GM18520 (cell line): ENCODE data around the gene CDR2.
"Not testable (repeated sequence)": the region's sequence is repeated elsewhere in the genome, so short reads cannot be mapped to it uniquely, and the experiment has no call there.

ENCODE experiments used
- ATAC-seq: cut with Tn5 transposase; IDR thresholded peaks from one replicate; pipeline ENCODE4 v1.9.1; 2021; ENCODE audit not compliant: unreplicated experiment

The CDR2 gene

DNA sequence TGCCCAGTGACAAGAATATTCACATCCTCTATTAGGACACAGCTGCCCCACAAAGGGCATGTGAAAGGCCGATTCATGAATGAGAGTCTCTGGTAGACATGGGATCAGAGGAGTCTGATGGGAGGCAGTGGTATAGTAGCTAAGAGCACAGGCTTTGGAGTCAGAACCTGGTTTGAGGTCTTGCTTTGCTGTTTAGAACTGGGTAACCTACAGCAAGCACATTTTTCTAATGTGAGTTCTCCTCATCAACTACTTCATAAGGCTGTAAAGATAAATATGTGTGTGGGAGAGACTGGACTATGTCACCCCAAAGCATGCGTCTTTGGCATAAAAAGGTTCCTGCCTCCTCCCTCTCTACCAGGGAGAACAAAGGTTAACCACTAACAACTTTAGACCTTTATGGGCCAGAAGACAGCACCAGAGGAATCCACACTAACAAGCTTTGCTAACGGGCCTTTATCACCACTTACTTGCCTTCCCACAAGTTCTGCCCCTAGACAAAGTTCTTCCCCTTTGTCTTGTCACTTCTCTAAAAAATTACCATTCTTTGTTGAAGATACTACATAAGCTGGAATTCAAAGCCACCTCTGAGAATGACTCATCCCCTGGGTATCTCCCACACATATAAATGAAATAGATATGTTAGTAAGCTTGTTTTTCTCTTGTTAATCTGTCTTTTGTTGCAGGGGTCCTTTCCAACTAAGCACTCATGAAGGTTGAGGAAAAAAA is 21.1 kb downstream of the CDR2 start:
- no peak for ATAC-seq

DNA sequence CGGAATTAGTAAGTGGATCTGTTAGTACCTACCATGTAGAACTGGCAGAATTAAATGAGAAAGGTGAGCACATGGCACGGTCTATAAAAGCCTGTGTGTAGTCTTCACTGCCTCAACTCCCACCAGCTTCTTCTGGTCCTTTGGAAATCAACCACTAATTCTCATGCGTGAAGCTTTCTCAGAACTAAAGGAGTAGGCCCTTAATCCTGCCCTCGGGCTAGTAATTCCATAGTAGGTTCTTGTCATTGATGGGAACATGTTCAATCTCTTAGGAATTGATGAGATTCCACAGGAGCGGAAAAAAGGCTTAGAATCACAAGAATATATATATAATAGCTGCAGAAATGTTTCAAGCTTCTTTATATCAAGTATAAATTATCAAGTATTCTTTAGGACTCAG is 21.7 kb downstream of the CDR2 start:
- ATAC-seq = no peak

DNA sequence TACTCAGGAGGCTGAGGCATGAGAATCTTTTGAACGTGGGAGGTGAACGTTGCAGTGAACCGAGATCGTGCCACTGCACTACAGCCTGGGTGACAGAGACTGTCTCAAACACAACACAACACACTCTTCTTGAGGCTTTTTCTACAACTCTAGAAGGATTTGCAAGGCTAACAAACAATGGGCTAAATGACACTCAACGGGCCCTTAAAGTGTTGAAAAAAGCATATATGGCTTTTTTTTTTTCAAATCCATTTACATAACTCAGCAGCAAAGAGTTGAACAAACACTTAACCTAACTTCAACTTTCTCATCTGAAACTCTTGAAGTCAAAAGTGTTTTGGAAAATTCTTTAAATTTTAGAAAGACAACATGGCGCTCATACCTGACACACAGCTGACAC is 22.3 kb downstream of the CDR2 start:
- ATAC-seq = no peak

DNA sequence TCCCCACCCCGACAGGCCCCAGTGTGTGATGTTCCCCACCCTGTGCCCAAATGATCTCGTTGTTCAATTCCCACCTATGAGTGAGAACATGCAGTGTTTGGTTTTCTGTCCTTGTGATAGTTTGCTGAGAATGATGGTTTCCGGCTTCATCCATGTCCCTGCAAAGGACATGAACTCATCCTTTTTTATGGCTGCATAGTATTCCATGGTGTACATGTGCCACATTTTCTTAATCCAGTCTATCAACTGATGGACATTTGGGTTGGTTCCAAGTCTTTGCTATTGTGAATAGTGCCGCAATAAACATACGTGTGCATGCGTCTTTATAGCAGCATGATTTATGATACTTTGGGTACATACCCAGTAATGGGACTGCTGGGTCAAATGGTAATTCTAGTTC is 23.4 kb downstream of the CDR2 start:
- ATAC-seq = not testable (repeated sequence)

DNA sequence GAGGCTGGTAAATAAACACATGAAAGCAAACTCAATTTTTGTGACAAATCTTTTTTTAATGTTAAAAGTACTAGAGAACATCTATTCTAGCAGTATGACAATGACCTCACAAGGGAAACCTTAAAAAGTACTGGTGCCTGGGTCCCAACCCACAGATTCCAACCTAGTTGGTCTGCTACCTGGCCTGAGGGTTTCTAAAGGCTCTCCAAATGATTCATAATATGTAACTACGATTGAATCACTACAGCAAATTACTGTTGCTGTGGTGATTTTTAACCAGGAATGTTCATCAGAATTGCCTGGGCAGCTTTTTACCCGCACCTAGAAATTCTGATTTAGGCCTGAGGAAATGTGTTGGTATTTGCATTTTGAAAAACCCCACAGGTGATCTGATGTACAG is 26.1 kb downstream of the CDR2 start:
- no peak for ATAC-seq

DNA sequence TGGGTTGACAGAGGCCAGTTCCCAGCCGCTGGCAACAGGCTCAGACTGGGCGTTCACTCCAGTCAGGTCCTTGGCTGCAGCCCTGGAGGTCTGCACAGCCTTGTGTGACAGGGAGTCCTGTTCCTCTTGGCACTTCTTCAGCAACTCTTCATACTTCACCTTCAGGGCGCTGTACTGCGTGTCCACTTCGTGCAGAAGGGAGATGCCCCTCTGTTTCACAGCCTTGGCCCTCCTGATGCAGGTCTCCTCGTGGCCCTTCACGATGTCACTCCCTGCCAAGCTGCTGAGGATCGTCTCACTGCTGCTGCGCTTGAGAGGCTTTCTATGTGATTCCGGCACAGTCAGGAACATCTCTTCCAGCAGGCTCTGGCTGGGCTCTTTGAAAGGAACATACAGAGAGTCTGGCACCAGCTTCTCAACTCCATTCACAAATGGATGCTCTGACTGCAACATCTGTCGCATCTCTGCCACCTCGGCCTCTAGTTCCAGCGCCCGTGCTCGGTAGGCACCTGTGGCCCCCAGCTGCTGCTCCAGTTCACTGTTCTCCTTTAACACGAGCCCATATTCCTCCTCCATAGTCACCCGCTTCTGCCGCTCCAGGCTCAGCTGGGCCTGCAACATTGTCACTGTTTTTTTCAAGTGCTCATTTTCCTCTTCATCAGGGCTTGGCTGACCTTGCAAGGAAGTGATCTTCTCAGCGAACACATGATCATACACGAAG is 27.2 kb downstream of the CDR2 start:
- ATAC-seq = no peak

DNA sequence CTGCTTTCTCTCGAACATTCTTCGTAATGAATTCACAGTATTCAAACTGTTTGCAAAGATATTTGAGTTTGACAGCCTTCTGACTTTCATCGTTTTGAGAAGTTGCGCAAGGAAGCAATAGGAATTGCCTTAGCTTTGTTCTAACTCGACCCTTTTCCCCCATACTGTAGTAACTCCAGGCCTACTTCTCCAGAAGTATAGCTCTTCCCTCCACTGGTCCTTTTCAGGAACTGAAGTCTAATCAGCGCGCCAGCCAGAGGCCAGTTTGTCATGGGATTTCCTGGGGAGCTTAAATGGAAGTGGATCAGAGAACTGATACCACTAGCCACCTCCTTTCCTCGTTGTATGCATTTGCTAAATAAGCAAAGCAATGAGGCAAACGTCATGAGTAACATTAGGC is 27.9 kb downstream of the CDR2 start:
- ATAC-seq = no peak

DNA sequence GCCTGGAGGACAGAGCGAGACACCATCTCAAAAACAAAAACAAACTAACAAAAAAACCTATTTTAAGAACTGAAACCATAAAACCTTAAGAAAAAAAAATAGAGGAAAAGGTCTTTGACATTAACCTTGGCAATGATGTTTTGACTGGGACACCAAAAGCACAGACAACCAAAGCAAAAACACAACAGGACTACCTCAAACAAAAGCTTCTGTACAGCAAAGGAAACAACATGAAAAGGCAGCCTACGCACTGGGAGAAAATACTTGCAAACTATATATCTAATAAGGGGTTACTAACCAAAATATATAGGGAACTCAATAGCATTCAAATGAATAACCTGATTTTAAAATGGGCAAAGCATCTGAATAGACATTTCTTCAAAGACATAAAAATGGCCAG is 32.3 kb downstream of the CDR2 start:
- no peak for ATAC-seq

DNA sequence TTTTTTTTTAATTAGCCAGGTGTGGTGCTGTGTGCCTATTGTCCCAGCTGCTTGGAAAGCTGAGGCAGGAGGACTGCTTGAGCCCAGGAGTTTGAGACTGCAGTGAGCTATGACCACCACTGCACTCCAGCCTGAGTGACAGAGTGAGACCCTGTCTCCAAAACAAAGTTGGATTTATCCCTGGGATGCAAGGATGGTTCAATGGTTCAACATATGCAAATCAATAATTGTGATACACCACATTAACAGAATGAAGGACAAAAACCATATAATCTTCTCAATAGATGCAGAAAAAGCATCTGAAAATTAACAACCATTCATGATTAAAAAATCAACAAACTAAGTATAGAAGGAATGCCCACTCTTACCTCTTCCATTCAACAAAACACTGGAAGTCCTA is 33.5 kb downstream of the CDR2 start:
- ATAC-seq = no peak

DNA sequence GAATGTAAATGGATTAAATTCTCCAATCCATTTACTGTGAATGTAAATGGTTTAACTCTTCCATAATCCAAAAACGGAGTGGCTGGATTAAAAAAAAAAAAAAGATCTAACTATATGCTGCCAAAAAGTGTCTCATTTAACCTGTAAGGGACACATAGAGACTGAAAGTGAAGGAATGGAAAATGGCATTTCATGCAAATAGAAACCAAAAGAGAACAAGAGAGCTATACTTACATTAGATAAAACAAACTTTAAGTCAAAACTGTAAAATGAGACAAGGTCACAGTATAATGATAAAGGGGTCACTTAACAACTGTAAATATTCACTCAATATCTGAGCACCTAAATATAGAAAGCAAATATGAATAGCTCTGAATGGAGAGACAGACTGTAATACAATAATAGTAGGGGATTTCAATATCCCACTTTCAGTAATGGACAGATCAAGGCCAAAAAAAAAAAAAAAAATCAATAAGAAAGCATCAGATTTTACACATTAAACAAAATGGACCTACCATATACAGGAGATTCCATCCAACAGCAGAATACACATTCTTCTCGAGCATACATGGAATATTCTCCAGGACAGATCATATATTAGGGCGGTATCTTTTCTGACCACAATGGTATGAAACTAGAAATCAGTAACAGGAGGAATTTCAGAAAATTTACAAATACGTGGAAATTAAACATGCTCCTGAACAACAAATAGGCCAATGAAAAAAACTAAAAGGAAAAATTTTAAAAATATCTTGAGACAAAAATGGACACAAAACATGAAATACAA is 36.4 kb downstream of the CDR2 start:
- no peak for ATAC-seq

DNA sequence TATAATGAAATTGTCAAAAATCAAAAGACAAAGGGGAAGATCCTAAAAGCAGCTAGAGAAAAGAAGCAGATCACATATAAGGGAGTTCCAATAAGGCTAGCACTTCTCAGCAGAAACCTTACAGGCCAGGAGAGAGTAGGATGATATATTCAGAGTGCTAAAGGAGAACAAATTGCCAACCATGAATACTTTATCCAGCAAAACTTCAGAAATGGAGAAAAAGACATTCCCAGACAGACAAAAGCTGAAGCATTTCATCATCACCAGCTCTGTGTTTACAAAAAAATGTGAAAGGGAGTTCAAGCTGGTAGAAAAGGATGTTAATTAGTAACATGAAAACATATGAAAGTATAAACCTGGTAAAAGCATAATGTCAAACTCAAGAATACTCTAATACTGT is 37.4 kb downstream of the CDR2 start:
- no peak for ATAC-seq

DNA sequence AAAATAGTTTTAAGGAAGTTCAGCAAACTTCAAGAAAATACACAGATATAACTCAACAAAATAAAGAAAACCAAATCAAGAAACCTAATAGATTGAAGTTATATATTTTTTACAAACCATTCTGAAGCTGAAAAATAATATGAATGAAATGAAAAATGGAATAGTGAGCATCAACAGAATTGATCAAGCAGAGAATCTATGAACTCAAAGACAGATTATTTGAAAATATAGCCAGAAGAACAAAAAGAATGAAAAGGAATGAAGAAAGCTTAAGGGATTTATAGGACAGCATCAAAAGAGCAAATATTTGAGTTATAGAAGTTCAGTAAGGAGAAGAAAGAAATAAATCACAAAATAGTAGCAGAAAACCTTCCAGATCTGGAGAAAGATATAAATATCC is 37.8 kb downstream of the CDR2 start:
- ATAC-seq = no peak

DNA sequence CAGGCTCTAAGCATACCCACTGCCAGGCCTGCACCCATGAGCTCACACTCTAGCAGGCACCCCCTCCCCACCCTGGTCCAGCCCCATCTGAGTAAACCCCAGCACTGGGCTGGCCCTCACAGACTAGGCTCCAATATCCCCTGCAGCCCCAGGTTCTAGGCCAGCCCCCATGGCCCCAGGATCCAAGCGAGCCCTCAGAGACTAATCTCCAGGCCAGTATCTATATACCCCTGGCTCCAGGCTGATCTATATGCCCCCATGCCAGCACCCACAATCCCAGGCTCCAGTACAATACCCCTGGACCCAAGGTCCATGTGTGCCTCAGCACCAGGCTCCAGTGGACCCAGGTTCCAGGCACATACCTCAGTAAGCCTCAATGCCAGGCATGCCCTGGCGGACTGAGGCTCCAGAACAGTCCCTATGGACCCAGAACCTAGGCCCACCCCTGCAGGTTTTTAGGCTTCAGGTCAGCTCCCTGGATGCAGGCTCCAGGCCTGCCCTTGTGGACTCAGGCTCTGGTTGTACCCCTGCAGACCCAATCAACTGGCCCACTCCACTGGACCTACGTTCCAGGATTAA is 38.7 kb downstream of the CDR2 start:
- no peak for ATAC-seq

DNA sequence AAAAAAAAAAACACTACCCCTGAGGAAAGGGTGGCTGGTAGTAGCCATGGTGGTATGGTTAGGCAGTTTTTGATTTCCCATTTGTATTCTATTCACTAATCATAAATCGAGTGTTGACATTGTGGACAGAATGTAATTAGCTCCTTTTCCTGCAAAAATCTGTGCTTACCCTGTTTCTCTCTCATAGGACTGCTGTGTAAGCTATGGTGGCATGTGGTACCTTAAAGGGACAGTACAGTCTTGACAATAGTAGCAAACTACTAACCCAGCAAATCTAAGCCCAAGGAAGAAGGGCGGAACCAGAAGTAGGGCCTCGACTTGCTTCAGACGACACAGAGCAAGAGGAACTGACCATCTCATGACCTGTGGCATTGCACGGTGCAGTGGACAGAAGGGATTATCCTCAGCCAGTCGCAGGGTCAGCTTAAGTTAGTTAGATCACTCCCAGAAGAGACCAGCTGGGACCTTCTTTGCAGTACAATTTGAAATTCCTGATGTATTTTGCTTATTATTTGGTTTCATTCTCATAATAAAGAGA is 40.9 kb downstream of the CDR2 start:
- no peak for ATAC-seq

DNA sequence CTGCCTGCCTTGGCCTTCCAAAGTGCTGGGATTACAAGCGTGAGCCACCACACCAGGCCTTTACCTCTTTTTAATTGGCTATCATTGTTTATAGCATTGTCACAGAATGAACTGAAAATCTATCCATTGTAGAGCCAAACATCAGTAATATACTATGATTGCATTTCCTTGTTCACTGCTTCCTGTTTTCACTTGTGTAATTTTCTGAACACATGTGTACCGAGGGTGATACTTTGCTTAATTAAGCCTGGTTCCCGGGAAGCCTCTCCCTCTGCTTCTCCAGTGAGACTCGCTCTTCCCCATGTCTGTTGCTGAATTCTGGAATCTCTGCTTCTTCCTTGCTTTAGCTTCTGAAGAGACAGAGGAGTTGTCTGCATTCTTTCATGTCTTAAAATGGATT is 44.1 kb downstream of the CDR2 start:
- no peak for ATAC-seq

DNA sequence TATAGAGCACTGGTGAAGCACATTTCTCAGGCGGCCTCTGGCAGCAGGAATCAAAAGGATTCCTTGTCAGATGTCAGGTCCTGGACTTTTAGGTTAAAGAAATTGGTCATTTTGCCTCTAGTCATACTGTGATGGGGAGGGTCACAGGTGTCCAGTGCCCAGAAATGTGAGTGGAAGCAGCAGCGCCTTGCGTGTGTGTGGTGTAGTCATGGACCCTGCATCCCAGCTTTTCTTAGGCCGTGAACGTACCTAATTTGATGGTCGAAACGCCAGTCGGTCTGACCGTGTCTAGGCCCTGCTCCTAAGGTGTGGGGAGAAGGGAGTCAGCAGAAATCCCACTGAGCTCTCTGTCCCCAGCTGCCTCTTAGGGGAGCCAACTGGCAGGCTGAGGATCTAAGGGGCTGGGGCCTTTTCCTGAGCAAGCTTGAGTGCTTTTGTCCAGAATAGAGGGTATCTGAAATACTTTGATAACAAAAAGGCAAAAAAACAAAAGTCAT is 45.2 kb downstream of the CDR2 start:
- no peak for ATAC-seq

DNA sequence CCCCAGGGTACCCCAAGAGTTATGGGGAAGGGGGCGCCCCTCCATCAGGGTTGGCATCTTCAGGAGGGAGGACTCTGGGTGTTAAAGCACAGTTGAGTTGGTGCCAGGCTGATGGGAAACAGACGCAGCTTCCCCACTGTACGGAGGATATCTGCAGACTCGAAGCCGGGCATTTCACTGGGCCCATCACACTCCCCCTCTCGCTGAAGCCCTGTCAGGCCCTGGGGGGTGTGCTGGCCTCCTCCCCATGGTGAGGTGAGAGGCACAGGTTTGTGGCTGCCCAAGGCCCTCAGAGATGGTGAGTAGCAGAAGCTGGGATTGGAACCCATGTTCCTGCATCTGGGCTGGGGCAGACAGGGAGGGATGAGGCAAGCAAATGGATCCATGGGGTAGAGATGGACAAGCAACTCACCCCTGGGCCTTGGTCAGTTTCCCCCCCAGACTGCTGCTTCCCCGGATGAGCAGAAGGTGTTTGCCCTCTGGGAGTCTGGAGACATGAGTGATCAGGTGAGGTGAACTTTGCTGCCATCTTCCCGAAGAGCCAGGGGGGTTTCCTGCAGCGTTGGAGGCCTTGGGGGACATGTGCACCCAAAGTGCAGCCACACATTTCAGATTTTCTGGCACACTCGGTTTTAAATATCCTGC is 46.2 kb downstream of the CDR2 start:
- no peak for ATAC-seq

DNA sequence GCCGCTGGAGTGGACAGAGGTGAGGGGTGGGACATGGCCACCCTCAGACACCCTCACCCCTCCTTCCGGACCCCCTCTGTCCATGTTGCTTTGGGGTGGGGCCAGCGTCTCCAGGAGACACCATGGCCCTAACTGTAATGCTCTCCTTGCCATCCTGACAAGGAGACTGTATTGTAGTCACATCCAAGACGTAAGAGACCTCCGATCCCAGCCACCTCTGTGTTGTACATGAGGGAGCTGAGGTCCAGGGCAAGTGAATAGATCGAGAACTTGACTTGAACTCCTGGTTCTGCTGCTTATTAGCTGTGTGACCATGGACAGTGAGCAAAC is 47.0 kb downstream of the CDR2 start:
- ATAC-seq = no peak

DNA sequence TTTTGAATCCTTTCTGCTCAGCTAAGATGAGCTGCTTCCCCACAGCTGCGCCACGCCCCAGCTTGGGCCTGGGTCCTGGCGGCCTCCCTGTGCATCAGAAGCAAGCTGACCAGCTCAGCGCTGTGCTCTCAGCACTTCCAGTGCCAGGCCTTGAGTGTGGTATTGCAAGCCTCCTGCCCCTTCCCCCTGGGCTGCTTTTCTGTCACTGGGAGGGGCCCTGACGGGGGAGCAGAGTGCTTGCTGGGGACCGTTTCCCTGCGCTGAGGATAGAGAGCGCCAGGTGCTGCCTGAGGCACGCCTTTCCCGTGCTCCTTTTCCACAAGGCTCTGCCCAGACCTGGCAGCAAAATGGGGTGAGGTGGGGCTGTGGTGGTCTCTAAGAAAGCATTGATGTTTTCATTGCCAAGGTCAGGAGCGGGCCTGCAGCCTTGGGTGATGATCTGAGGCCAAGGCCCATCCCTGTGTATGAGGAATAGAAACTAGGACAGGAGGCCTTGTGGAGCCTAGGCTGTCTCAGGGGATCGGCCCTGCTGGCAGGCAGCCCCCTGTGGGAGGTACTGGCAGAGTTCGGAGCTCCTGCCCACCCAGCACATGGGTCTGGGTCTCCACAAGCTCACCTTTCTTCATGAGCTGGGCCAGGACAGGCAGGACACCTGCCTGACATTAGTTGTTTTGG is 47.5 kb downstream of the CDR2 start:
- no peak for ATAC-seq

DNA sequence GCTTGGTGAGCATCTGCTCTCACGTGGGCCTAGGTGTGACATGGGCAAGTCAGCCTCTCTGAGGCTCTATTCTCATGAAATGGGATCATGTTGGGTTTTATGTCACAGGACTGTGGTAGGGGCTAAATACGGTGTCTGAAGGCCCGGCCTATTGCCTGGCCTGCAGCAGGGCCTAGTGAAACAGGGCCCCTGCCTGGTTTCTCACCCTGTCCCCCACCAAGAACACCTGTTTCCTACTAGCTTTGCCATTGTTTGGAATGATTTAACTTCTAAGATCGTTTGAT is 48.1 kb downstream of the CDR2 start:
- ATAC-seq = no peak
